Suprapubic skin (tissue), 4 donors: ENCODE measurements around the gene GPSM1.

Source experiments
- CTCF ChIP-seq, 2 donors: fragments of 200-600 bp in 1 of 2; fragments of 450-650 bp in 1 of 2; sonication (generic) in 1 of 2; IDR thresholded peaks; one replicate each; pipeline ENCODE4 v1.5.1; 2016 to 2019; ENCODE audit warnings: antibody characterized with exemption in 2 of 2, mild to moderate bottlenecking in 1 of 2, moderate library complexity in 1 of 2
- EP300 ChIP-seq: sonication (generic); formaldehyde crosslinking; IDR thresholded peaks from one replicate; pipeline ENCODE4 v1.6.1; 2017; ENCODE audit warnings: antibody characterized with exemption
- POLR2A ChIP-seq, 2 donors: fragments of 450-650 bp; IDR thresholded peaks; one replicate each; pipeline ENCODE4 v1.6.1; 2017; ENCODE audit warnings: antibody characterized with exemption in 2 of 2, mild to moderate bottlenecking in 2 of 2, moderate library complexity in 2 of 2
- POLR2AphosphoS5 ChIP-seq, 3 donors: sonication (generic); formaldehyde crosslinking; IDR thresholded peaks; one replicate each; pipeline ENCODE4 v1.6.1; 2017; ENCODE audit warnings: antibody characterized with exemption in 3 of 3

- no peak for TF ChIP-seq POLR2A (IDR thresholded peaks at IDR 0.05)
- TF ChIP-seq CTCF (IDR thresholded peaks at IDR 0.05) = no peak
- TF ChIP-seq POLR2AphosphoS5 (IDR thresholded peaks at IDR 0.05) = no peak
- no peak for TF ChIP-seq EP300
Measured at GRCh38 chr9:136278894-136279293, 48.4 kb upstream of the GPSM1 start.
